Activated T-cell treated with anti-CD3 and anti-CD28 coated beads, Interleukin-2, amount 50 U/mL, for 4 hours (primary cell): ENCODE measurements around the gene ATP6V0B. TPM values are rescaled to one million over a fixed set of nuclear protein-coding genes. Genes with fewer than 3 reads are reported as not detected.

Experiments used
- ATAC-seq, 2 donors: fragments of 200-7000 bp; cut with Tn5 transposase; one replicate each; pipeline ENCODE4 v1.10.0; 2021
- DNase-seq: peaks from one replicate; pipeline ENCODE4 v3.0.0-alpha.2; 2020
- H3K27me3 Mint-ChIP-seq: one replicate; pipeline ENCODE4 v1.8.0; 2021; ENCODE audit warnings: low read depth, mixed read lengths
- H3K36me3 Mint-ChIP-seq: one replicate; pipeline ENCODE4 v1.8.0; 2022; ENCODE audit warnings: mixed read lengths; ENCODE audit not compliant: insufficient read depth
- H3K4me1 Mint-ChIP-seq: one replicate; pipeline ENCODE4 v1.8.0; 2021; ENCODE audit warnings: low read depth, mixed read lengths
- H3K4me3 Mint-ChIP-seq: one replicate; pipeline ENCODE4 v1.8.0; 2021; ENCODE audit warnings: mild to moderate bottlenecking, moderate library complexity, mixed read lengths
- H3K9me3 Mint-ChIP-seq: one replicate; pipeline ENCODE4 v1.8.0; 2021; ENCODE audit warnings: mixed read lengths
- total RNA-seq, 3 donors: library from RNA; stranded (reverse); gene quantifications; one replicate each; pipeline ENCODE4 v1.2.1, GENCODE V29; 2021

The ATP6V0B gene
- total RNA-seq, 3 donors from 2014 or later = 202 to 210 (median 209) TPM

- Mint-ChIP-seq H3K4me1 (peaks cover 19% of the 10 kb centered on the region), H3K27me3 (no peaks in the 10 kb centered on the region), H3K9me3 (no peaks in the 10 kb centered on the region), H3K4me3 (no peak overlapping the region), H3K36me3 (peaks cover 18% of the 10 kb centered on the region)
- ATAC-seq = no peak
- no peak for DNase-seq
Observed at GRCh38 chr1:43953361-43953760, 21.4 kb upstream of the ATP6V0B start.

GRCh38 chr1:43954036-43954435 is 20.7 kb upstream of the ATP6V0B start:
- ATAC-seq = no peak

GRCh38 chr1:43956234-43956633 is 18.5 kb upstream of the ATP6V0B start:
- Mint-ChIP-seq H3K4me3 (no peak overlapping the region), H3K4me1 (no peaks in the 10 kb centered on the region), H3K27me3 (no peaks in the 10 kb centered on the region), H3K36me3 (peaks cover 20% of the 10 kb centered on the region), H3K9me3 (no peaks in the 10 kb centered on the region)
- no peak for ATAC-seq
- no peak for DNase-seq

More at GRCh38 chr1:43954036-43954435, 20.7 kb upstream of the ATP6V0B start:
- H3K9me3 Mint-ChIP-seq = no peaks in the 10 kb centered on the region
- no peak overlapping the region for H3K4me3 Mint-ChIP-seq
- DNase-seq = no peak
- peaks cover 22% of the 10 kb centered on the region for H3K36me3 Mint-ChIP-seq
- H3K4me1 Mint-ChIP-seq = peaks cover 12% of the 10 kb centered on the region
- H3K27me3 Mint-ChIP-seq = no peaks in the 10 kb centered on the region

GRCh38 chr1:43957407-43958040 is 17.2 kb upstream of the ATP6V0B start:
- Mint-ChIP-seq H3K27me3 (no peaks in the 10 kb centered on the region), H3K4me1 (no peaks in the 10 kb centered on the region), H3K36me3 (peaks cover 27% of the 10 kb centered on the region), H3K9me3 (no peaks in the 10 kb centered on the region), H3K4me3 (no peak overlapping the region)
- no peak for ATAC-seq
- no peak for DNase-seq

- H3K4me1 Mint-ChIP-seq = no peaks in the 10 kb centered on the region
- ATAC-seq = no peak
- H3K36me3 Mint-ChIP-seq = peaks cover 32% of the 10 kb centered on the region
- no peaks in the 10 kb centered on the region for H3K9me3 Mint-ChIP-seq
- H3K4me3 Mint-ChIP-seq = no peak overlapping the region
- H3K27me3 Mint-ChIP-seq = no peaks in the 10 kb centered on the region
- DNase-seq = no peak
Observed at GRCh38 chr1:43958351-43959255, 16.2 kb upstream of the ATP6V0B start.

GRCh38 chr1:43960798-43961197 is 14.0 kb upstream of the ATP6V0B start:
- peaks cover 32% of the 10 kb centered on the region for H3K36me3 Mint-ChIP-seq

GRCh38 chr1:43961692-43962091 is 13.1 kb upstream of the ATP6V0B start:
- DNase-seq (no peak), ATAC-seq (no peak)
- Mint-ChIP-seq H3K36me3 (peaks cover 33% of the 10 kb centered on the region), H3K27me3 (no peaks in the 10 kb centered on the region), H3K4me1 (no peaks in the 10 kb centered on the region), H3K4me3 (no peak overlapping the region), H3K9me3 (no peaks in the 10 kb centered on the region)

More at GRCh38 chr1:43960798-43961197, 14.0 kb upstream of the ATP6V0B start:
- no peaks in the 10 kb centered on the region for H3K27me3 Mint-ChIP-seq
- no peaks in the 10 kb centered on the region for H3K9me3 Mint-ChIP-seq
- DNase-seq (no peak), ATAC-seq (no peak)
- H3K4me3 Mint-ChIP-seq = no peak overlapping the region
- no peaks in the 10 kb centered on the region for H3K4me1 Mint-ChIP-seq

- H3K36me3 Mint-ChIP-seq = peaks cover 30% of the 10 kb centered on the region
Observed at GRCh38 chr1:43962324-43962723, 12.4 kb upstream of the ATP6V0B start.

GRCh38 chr1:43963006-43963405 is 11.8 kb upstream of the ATP6V0B start:
- Mint-ChIP-seq H3K36me3 (peaks cover 28% of the 10 kb centered on the region), H3K4me3 (no peak overlapping the region), H3K9me3 (no peaks in the 10 kb centered on the region), H3K27me3 (no peaks in the 10 kb centered on the region), H3K4me1 (no peaks in the 10 kb centered on the region)
- no peak for DNase-seq
- ATAC-seq = no peak

More at GRCh38 chr1:43962324-43962723, 12.4 kb upstream of the ATP6V0B start:
- no peak for ATAC-seq
- Mint-ChIP-seq H3K9me3 (no peaks in the 10 kb centered on the region), H3K4me1 (no peaks in the 10 kb centered on the region), H3K27me3 (no peaks in the 10 kb centered on the region), H3K4me3 (no peak overlapping the region)
- no peak for DNase-seq

GRCh38 chr1:43963890-43964289 is 10.9 kb upstream of the ATP6V0B start:
- no peak for ATAC-seq
- peaks cover 21% of the 10 kb centered on the region for H3K36me3 Mint-ChIP-seq

GRCh38 chr1:43965316-43965715 is 9.4 kb upstream of the ATP6V0B start:
- H3K9me3 Mint-ChIP-seq = no peaks in the 10 kb centered on the region

More at GRCh38 chr1:43963890-43964289, 10.9 kb upstream of the ATP6V0B start:
- no peak for DNase-seq
- no peaks in the 10 kb centered on the region for H3K4me1 Mint-ChIP-seq
- H3K9me3 Mint-ChIP-seq = no peaks in the 10 kb centered on the region
- no peaks in the 10 kb centered on the region for H3K27me3 Mint-ChIP-seq
- no peak overlapping the region for H3K4me3 Mint-ChIP-seq

GRCh38 chr1:43968348-43968948 is 6.3 kb upstream of the ATP6V0B start:
- Mint-ChIP-seq H3K4me3 (no peak overlapping the region), H3K36me3 (peaks cover 17% of the 10 kb centered on the region), H3K9me3 (no peaks in the 10 kb centered on the region), H3K27me3 (no peaks in the 10 kb centered on the region), H3K4me1 (peaks cover 22% of the 10 kb centered on the region)
- DNase-seq = no peak
- ATAC-seq = no peak

More at GRCh38 chr1:43965316-43965715, 9.4 kb upstream of the ATP6V0B start:
- Mint-ChIP-seq H3K36me3 (peaks cover 19% of the 10 kb centered on the region), H3K27me3 (no peaks in the 10 kb centered on the region), H3K4me3 (no peak overlapping the region), H3K4me1 (peaks cover 11% of the 10 kb centered on the region)
- DNase-seq (no peak), ATAC-seq (no peak)

GRCh38 chr1:43969416-43969745 is 5.4 kb upstream of the ATP6V0B start:
- Mint-ChIP-seq H3K36me3 (peaks cover 22% of the 10 kb centered on the region), H3K4me1 (peaks cover 31% of the 10 kb centered on the region), H3K9me3 (no peaks in the 10 kb centered on the region), H3K4me3 (peak overlapping the region; percentile 99), H3K27me3 (no peaks in the 10 kb centered on the region)
- DNase-seq (no peak), ATAC-seq (no peak)

GRCh38 chr1:43969746-43970466 is 4.9 kb upstream of the ATP6V0B start, which contains the start of gene DPH2:
DPH2 (plus strand) TSS chr1:43970010; CDS start chr1:43970176, 166 bp downstream.
- peak; percentile 90 to 92 for ATAC-seq
- DNase-seq = peak; percentile 93
- peaks cover 22% of the 10 kb centered on the region for H3K36me3 Mint-ChIP-seq
- peaks cover 32% of the 10 kb centered on the region for H3K4me1 Mint-ChIP-seq
- H3K9me3 Mint-ChIP-seq = no peaks in the 10 kb centered on the region
- H3K27me3 Mint-ChIP-seq = no peaks in the 10 kb centered on the region
- H3K4me3 Mint-ChIP-seq = peak within 1 kb of the TSS; percentile 99
